GM21619 (cell line): ENCODE measurements around the gene DOCK2.
A peak's percentile ranks its signal among the peaks of the same experiment; 100 is the strongest.
"Not testable (repeated sequence)": the region's sequence is repeated elsewhere in the genome, so short reads cannot be mapped to it uniquely, and the experiment has no call there.

Experiments used
- ATAC-seq: cut with Tn5 transposase; IDR thresholded peaks from one replicate; pipeline ENCODE4 v1.9.1; 2021; ENCODE audit not compliant: unreplicated experiment

DOCK2 gene

GRCh38 chr5:169752566-169752965, 115.5 kb downstream of the DOCK2 start:
- not testable (repeated sequence) for ATAC-seq

DNA sequence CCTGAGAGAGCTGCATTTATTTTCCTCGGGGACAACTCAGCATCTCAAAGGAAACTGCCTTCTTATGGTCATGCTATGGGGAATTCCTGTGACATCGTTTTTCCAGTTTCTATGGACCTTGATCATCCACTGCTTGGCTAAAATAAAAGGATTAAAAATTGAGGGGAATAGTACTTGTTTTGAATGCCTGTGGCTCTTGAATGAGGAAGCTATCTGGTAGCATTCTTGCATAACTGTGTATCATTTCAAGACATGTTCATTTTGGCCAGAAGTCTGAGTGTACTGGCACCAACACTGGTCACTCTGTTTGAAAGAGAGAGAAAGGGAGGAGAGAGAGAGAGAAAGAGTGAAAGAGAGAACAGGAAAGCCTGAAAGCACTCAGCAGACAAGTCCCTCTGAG, 116.7 kb downstream of the DOCK2 start:
- no peak for ATAC-seq

- no peak for ATAC-seq
Measured at GRCh38 chr5:169754737-169755136, 117.7 kb downstream of the DOCK2 start.

DNA sequence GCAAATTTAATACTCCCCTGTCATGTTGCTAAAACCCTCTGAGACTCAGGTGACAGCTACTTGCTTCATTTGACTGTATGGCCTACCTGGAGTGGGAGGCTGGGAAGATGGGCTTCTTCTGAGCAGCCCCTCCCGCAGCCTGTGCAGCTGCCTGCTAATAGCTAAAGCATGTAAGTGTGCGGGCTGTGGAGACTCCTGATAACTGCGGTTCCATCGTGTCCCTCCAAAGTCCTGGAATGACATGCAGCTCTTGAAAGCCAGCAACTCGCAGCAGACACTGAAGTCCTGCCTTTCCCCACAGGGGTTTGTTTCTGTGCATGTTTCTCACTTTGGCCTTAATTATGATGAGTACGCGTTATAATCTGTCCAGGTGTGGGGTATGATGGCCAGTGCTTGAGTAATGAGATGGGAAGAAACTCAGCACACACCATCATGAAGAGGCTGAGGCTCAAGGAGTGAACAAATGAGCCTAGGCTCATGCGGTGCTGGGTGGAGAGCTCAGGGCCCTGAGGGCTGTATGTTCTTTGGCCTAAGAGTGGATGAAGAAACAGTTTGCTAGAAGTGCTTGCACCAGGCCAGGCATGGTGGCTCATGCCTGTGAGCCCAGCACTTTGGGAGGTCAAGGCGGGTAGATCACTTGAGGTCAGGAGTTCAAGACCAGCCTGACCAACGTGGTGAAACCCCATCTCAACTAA, 119.1 kb downstream of the DOCK2 start:
- ATAC-seq, result no peak

DNA sequence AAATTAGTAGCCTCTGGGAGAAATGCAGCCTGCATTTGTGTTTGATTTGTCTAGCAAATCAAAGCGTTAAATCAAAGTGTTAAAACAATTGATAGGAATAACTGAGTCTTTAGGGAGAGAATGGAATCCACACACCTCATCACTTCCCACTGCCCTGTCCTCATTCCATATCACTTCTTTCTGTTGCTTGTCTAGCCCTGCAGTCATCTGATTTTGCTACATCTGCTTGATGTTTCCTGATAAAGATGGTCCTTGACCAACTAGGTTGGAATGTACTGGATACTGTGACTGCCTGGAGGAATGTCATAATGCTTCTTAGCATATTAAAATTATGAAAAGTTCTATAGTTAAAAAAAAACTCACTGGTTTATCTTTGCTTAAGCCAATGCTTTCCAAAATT, 119.9 kb downstream of the DOCK2 start:
- ATAC-seq, result no peak

GRCh38 chr5:169758886-169759285, 121.8 kb downstream of the DOCK2 start:
- no peak for ATAC-seq

- ATAC-seq, result no peak
Measured at GRCh38 chr5:169760229-169760628, 123.2 kb downstream of the DOCK2 start.

GRCh38 chr5:169762338-169763095, 125.4 kb downstream of the DOCK2 start:
- ATAC-seq, result no peak

DNA sequence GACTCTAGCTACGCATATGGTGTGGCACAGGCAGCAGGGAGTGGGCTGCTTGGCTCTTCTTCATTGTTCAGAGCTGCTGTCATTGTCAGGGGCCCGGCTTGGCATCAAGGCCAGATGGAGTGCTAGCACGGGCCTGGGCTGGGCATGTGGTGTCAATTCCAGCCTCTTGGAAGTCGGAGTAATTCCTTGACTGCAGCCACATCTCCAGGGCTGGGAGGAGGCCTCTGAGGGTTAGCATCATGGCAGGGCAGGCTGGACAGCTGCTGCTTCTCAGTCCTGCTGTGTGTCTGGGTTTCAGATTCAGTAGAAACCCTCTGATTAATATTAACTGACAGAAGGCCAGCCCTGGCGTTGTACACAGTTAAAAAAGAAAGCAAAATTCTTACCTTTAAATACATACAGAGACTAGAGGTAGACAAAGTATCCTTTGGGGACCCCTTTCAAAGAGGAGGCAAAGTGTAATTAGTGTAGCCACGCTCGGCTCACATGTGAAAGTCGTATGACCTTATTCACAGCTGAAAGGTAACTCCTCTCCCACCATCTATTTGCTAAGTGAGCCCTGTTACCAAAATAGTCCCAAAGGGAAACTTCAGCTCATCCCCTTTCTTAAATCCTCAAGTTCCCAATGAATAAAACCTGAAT, 126.4 kb downstream of the DOCK2 start:
- ATAC-seq, result peak; percentile 85

- ATAC-seq, result no peak
Measured at GRCh38 chr5:169764018-169764378, 126.9 kb downstream of the DOCK2 start.

- ATAC-seq, result no peak
Measured at GRCh38 chr5:169765176-169765996, 128.3 kb downstream of the DOCK2 start.

GRCh38 chr5:169766943-169767342, 129.9 kb downstream of the DOCK2 start:
- not testable (repeated sequence) for ATAC-seq

DNA sequence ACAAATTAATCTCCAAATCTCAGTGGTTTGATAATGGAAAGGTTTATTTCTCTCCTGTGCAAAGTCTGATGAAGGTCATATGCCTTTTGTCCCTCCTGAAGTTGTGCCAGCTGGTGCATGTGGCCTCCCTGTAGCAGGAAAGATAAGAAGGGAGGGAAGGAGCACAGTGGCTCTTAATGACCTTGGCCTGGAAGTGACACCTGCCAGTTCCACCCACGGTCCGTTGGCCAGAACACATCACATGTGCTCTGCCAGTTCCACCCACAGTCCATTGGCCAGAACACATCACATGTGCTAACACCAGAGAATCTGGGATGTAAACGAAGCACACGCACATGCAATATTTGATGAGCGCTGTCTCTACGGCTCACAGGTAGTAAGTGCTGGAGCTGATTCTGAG, 130.9 kb downstream of the DOCK2 start:
- ATAC-seq, result no peak

GRCh38 chr5:169768416-169768815, 131.3 kb downstream of the DOCK2 start:
- ATAC-seq, result no peak

GRCh38 chr5:169770109-169770508, 133.0 kb downstream of the DOCK2 start:
- ATAC-seq, result no peak

GRCh38 chr5:169772256-169772655, 135.2 kb downstream of the DOCK2 start:
- ATAC-seq, result no peak

- ATAC-seq, result no peak
Measured at GRCh38 chr5:169772688-169773087, 135.6 kb downstream of the DOCK2 start.

DNA sequence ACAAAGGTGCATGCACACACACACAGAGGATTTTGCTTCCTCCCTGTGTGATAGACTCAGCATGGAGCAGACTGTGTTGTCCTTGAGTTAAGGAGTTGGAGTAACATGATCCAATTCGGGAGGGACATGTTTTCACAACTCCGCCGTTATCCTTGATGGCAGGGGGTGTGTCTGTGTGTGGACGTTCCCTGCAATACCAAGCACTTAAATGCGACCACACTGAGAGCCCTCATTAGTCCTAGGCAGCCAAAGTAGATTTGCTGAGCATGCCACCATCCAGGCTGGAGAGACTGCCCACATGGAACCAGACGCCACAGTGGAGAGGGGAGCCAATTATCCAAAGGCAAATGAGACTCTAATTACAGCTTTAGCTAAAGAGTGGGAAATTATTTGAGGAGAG, 140.1 kb downstream of the DOCK2 start:
- no peak for ATAC-seq

DNA sequence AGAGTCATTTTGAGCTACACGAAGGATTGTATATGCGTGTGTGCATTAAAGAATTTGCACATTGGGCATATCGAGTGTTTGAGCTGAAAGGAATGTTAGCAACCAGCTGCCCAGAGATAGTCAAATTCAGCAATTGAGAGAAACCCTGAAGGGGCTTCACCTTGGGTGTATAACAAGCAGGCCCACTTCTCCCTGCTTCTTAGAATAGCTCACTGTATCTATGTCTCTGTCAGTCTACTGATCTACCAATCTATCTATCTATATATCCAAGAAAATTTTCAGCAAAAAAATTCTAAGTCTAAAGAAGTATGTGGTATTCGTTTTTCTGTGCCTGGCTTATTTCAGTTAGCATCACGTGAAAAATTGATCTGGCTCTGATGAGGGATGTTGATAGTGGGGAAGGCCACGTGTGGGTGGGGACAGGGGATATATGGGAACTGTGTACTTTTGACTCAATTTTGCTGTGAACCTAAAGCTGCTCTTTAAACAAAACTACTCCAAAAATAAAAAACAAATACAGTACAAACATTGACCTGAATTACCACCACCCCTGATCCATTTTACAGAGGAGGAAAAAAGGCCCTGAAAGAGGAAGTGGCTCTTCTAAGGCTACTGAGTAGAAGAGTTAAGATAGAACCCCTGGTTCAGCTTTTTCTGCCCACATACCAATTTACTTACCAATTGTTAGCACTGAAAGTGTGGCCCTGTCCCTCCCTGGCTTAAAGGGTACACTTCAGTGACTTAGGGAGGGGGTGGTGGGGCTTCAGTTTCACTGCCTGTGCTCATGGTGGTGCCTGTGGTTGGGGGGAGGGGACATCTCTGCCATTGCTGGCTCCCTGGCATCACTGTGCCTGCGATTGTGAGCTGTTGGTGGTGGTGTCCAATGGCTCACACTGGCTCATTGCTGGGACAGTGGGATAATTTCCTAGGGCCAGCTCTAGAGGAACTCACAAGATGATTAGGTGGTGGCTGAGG, 141.8 kb downstream of the DOCK2 start:
- ATAC-seq, result peak; percentile 90
